Measurements from ENCODE around the gene YWHAQ.
"Not testable (repeated sequence)": the region's sequence is repeated elsewhere in the genome, so short reads cannot be mapped to it uniquely, and the experiment has no call there.

The YWHAQ gene

DNA sequence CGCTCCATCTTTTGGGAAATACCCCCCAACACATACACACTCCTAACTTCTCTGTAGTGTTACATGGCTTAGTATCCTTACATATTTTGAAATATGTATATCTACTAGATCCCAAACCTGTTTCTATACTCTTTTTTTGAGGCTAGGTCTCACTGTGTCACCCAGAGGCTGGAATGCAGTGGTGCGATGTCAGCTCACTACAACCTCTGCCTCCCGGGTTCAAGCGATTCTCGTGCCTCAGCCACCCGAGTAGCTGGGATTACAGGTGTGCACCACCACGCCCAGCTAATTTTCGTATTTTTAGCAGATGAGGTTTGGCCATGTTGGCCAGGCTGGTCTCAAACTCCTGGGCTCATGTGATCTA lies 19.3 kb downstream of the YWHAQ start:
- not testable (repeated sequence) for DNase-seq (ENCODE audit: low read depth); H3K4me3 ChIP-seq (ENCODE audit: low read depth, low read length)
- TF ChIP-seq, protein P1, sequence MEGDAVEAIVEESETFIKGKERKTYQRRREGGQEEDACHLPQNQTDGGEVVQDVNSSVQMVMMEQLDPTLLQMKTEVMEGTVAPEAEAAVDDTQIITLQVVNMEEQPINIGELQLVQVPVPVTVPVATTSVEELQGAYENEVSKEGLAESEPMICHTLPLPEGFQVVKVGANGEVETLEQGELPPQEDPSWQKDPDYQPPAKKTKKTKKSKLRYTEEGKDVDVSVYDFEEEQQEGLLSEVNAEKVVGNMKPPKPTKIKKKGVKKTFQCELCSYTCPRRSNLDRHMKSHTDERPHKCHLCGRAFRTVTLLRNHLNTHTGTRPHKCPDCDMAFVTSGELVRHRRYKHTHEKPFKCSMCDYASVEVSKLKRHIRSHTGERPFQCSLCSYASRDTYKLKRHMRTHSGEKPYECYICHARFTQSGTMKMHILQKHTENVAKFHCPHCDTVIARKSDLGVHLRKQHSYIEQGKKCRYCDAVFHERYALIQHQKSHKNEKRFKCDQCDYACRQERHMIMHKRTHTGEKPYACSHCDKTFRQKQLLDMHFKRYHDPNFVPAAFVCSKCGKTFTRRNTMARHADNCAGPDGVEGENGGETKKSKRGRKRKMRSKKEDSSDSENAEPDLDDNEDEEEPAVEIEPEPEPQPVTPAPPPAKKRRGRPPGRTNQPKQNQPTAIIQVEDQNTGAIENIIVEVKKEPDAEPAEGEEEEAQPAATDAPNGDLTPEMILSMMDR (conservative IDR thresholded peaks at IDR 0.05; ENCODE audit: low read depth, low read length), result peak; percentile 15

DNA sequence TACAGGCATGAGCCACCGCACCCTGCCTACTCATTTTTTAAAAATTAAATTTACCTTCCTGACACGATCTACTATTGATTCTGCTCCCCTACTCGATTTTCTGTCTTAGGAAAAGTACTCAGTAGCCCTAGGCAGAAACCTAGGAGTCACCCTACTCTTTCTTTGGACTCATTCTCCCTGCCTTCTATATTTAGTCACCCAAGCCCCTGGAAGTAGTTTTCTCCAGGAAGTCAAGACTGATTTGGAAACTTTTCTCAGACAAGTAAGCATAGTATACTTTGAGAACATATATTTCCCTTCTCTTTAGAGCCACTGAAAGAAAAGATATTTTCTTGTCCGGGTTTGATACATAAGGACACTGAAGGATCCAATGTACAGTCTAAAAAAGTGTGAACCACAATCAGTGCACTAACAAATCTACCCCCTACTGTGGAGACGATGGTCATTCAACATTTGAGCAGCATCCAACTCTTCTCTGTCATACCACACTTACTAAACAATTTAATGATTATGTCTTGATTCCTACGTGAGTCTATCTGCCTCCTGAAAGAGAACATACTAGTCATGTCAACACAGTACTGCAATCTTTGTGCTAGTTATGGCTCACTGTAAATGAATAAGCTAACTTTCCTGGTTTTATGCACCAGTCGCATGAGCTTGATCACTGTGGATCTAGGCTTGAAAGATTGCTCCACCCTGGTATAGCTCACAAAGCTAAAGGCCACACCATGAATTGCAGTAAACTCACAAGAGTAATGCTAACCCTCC lies 19.8 kb downstream of the YWHAQ start:
- H3K4me3 ChIP-seq (ENCODE audit: low read depth, low read length), result no peak overlapping the region
- TF ChIP-seq, protein P1 (conservative IDR thresholded peaks at IDR 0.05; ENCODE audit: low read depth, low read length), result no peak
- DNase-seq (ENCODE audit: low read depth), result no peak

DNA sequence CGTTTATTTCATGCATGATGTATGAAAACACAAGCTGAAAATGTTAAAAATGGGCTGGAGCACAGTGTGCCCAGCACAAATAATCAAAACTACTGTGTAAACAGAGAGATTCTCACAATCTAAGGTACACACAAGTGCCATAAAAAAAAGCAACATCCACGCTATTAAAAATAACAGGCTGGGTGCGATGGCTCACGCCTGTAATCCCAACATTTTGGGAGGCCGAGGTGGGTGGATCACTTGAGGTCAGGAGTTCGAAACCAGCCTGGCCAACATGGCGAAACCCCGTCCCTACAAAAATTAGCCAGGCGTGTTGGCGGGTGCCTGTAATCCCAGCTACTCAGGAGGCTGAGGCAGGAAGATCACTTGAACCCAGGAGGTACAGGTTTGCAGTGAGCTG lies 22.3 kb downstream of the YWHAQ start:
- H3K4me3 ChIP-seq (ENCODE audit: low read depth, low read length); DNase-seq (ENCODE audit: low read depth): not testable (repeated sequence)

DNA sequence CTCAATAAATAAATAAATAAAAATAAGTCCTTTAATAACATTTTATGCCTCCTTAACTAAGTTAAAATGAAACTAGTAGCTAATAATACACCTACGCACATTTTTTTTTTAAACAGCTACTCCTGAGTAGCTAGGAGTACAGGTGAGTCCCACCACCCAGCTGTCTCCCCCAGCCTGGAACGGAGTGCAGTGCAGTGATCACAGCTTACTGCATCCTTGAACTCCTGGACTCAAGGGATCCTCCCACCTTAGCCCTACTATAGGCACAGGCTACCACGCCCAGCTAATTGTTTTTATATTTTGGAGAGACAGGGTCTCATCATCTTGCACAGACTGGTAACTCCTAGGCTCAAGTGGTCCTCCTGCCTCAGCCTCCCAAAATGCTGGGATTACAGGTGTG lies 28.4 kb downstream of the YWHAQ start:
- TF ChIP-seq, protein P1 (conservative IDR thresholded peaks at IDR 0.05; ENCODE audit: low read depth, low read length), result no peak
- no peak overlapping the region for H3K4me3 ChIP-seq (ENCODE audit: low read depth, low read length)
- DNase-seq (ENCODE audit: low read depth), result no peak

DNA sequence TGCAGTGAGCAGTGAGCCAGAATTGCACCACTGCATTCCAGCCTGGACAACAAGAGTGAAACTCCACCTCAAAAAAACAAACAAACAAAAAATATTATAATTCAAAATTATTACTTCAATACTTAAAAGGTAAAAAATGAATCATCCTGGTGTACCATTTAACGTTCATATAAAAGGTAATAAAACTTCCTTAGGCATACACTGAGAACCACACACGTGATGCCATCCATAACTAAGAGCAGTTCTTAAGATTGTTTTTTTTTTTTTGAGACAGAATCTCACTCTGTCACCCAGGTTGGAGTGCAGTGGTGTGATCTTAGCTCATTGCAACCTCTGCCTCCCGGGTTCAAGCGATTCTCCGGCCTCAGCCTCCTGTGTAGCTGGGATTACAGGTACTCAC lies 29.4 kb downstream of the YWHAQ start:
- TF ChIP-seq, protein P1 (conservative IDR thresholded peaks at IDR 0.05; ENCODE audit: low read depth, low read length), result no peak
- DNase-seq (ENCODE audit: low read depth), result no peak
- H3K4me3 ChIP-seq (ENCODE audit: low read depth, low read length), result no peak overlapping the region

DNA sequence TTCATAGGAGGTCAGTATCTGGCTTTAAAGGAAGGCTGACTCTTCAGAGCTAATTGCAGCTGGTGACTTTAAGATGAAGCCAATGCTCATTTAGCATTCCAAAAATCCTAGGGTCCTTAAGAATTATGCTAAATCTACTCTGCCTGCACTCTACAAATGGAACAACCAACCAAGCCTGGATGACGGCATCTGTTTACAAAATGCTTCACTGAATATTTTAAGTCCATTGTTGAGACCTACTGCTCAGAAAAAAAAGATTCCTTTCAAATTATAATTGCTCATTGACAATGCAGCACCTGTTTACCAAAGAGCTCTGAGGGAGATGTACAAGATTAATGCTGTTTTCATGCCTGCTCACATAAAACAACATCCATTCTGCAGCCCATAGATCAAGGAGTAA lies 31.4 kb downstream of the YWHAQ start:
- no peak for DNase-seq (ENCODE audit: low read depth)
- no peak overlapping the region for H3K4me3 ChIP-seq (ENCODE audit: low read depth, low read length)
- TF ChIP-seq, protein P1 (conservative IDR thresholded peaks at IDR 0.05; ENCODE audit: low read depth, low read length), result no peak

DNA sequence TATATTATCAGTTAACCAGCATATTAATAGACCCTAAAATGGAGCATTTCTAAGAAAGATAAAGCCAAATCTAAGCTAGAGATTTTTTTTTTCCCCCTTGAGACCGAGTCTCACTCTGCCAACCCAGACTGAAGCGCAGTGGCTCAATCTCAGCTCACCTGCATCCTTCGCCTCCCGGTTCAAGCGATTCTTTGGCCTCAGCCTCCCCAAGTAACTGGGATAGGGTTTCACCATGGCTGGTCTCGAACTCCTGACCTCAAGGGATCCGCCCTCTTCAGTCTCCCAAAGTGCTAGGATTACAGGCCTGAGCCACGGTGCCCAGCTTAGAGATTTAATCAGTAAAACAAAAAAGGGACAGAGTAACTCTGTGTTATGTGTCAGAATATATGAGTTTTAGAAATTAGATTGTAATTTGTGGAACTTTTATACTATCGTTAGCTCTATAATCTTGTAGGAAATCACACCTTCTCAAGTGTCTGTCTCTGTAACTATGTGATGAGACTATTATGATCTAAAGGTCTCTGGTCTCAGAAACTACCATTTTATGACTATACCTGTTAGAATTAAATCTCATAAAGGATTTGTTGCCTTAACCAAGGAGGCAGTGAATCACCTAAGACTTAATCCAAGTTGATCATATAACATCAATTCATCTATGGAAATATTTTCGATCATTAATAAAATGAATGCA lies 34.0 kb downstream of the YWHAQ start:
- DNase-seq (ENCODE audit: low read depth), result no peak
- H3K4me3 ChIP-seq (ENCODE audit: low read depth, low read length), result no peak overlapping the region
- TF ChIP-seq, protein P1 (conservative IDR thresholded peaks at IDR 0.05; ENCODE audit: low read depth, low read length), result no peak
